Measurements from ENCODE around the gene MAP6D1.

Gene MAP6D1

GRCh38 chr3:183828538-183828870, 3.1 kb upstream of the MAP6D1 start:
- TF ChIP-seq ZNF70 (CRISPR knock-in tag; IDR thresholded peaks at IDR 0.05): no peak
- TF ChIP-seq PATZ1 (CRISPR knock-in tag; IDR thresholded peaks at IDR 0.05; ENCODE audit: borderline replicate concordance): no peak
- no peak for TF ChIP-seq ZNF565 (CRISPR knock-in tag; conservative IDR thresholded peaks at IDR 0.05; ENCODE audit: low read depth)
- no peak for TF ChIP-seq PPARA (CRISPR knock-in tag; IDR thresholded peaks at IDR 0.05; ENCODE audit: borderline replicate concordance)
- no peak for TF ChIP-seq ZFP30 (CRISPR knock-in tag; IDR thresholded peaks at IDR 0.05)
- TF ChIP-seq, protein P1, sequence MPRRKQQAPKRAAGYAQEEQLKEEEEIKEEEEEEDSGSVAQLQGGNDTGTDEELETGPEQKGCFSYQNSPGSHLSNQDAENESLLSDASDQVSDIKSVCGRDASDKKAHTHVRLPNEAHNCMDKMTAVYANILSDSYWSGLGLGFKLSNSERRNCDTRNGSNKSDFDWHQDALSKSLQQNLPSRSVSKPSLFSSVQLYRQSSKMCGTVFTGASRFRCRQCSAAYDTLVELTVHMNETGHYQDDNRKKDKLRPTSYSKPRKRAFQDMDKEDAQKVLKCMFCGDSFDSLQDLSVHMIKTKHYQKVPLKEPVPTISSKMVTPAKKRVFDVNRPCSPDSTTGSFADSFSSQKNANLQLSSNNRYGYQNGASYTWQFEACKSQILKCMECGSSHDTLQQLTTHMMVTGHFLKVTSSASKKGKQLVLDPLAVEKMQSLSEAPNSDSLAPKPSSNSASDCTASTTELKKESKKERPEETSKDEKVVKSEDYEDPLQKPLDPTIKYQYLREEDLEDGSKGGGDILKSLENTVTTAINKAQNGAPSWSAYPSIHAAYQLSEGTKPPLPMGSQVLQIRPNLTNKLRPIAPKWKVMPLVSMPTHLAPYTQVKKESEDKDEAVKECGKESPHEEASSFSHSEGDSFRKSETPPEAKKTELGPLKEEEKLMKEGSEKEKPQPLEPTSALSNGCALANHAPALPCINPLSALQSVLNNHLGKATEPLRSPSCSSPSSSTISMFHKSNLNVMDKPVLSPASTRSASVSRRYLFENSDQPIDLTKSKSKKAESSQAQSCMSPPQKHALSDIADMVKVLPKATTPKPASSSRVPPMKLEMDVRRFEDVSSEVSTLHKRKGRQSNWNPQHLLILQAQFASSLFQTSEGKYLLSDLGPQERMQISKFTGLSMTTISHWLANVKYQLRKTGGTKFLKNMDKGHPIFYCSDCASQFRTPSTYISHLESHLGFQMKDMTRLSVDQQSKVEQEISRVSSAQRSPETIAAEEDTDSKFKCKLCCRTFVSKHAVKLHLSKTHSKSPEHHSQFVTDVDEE (CRISPR knock-in tag; IDR thresholded peaks at IDR 0.05): no peak
- no peak for TF ChIP-seq TCF4 (CRISPR knock-in tag; IDR thresholded peaks at IDR 0.05; ENCODE audit: borderline replicate concordance)
- TF ChIP-seq RARB (CRISPR knock-in tag; IDR thresholded peaks at IDR 0.05): no peak
- TF ChIP-seq BACH2 (CRISPR knock-in tag; IDR thresholded peaks at IDR 0.05; ENCODE audit: borderline replicate concordance): no peak
- no peak for TF ChIP-seq ISL1 (CRISPR knock-in tag; IDR thresholded peaks at IDR 0.05)
- TF ChIP-seq ZFP3 (CRISPR knock-in tag; IDR thresholded peaks at IDR 0.05): no peak
- no peak for TF ChIP-seq SNAI2 (CRISPR knock-in tag; IDR thresholded peaks at IDR 0.05)
- no peak for TF ChIP-seq ARNTL (CRISPR knock-in tag; IDR thresholded peaks at IDR 0.05; ENCODE audit: borderline replicate concordance, low read depth)
- TF ChIP-seq, protein P2, sequence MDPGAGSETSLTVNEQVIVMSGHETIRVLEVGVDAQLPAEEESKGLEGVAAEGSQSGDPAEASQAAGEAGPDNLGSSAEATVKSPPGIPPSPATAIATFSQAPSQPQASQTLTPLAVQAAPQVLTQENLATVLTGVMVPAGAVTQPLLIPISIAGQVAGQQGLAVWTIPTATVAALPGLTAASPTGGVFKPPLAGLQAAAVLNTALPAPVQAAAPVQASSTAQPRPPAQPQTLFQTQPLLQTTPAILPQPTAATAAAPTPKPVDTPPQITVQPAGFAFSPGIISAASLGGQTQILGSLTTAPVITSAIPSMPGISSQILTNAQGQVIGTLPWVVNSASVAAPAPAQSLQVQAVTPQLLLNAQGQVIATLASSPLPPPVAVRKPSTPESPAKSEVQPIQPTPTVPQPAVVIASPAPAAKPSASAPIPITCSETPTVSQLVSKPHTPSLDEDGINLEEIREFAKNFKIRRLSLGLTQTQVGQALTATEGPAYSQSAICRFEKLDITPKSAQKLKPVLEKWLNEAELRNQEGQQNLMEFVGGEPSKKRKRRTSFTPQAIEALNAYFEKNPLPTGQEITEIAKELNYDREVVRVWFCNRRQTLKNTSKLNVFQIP (CRISPR knock-in tag; IDR thresholded peaks at IDR 0.05; ENCODE audit: borderline replicate concordance, low read depth): no peak
- TF ChIP-seq GLIS3 (CRISPR knock-in tag; IDR thresholded peaks at IDR 0.05): no peak
- no peak for TF ChIP-seq CSDC2 (CRISPR knock-in tag; IDR thresholded peaks at IDR 0.05)
- TF ChIP-seq TOX (CRISPR knock-in tag; IDR thresholded peaks at IDR 0.05; ENCODE audit: borderline replicate concordance): no peak
- no peak for TF ChIP-seq ESRRG (CRISPR knock-in tag; IDR thresholded peaks at IDR 0.05)
- TF ChIP-seq ZNF8 (CRISPR knock-in tag; IDR thresholded peaks at IDR 0.05): no peak
- TF ChIP-seq CSRNP3 (CRISPR knock-in tag; IDR thresholded peaks at IDR 0.05): no peak
- ATAC-seq: no peak

GRCh38 chr3:183827809-183828537, 2.6 kb upstream of the MAP6D1 start:
- TF ChIP-seq GLIS3 (CRISPR knock-in tag; IDR thresholded peaks at IDR 0.05) (no peak), ZNF70 (CRISPR knock-in tag; IDR thresholded peaks at IDR 0.05) (no peak), SNAI2 (CRISPR knock-in tag; IDR thresholded peaks at IDR 0.05) (no peak), ZFP3 (CRISPR knock-in tag; IDR thresholded peaks at IDR 0.05) (no peak), ARNTL (CRISPR knock-in tag; IDR thresholded peaks at IDR 0.05; ENCODE audit: borderline replicate concordance, low read depth) (no peak), ESRRG (CRISPR knock-in tag; IDR thresholded peaks at IDR 0.05) (no peak), ISL1 (CRISPR knock-in tag; IDR thresholded peaks at IDR 0.05) (no peak), OSR1 (CRISPR knock-in tag; IDR thresholded peaks at IDR 0.05) (no peak), ZNF565 (CRISPR knock-in tag; conservative IDR thresholded peaks at IDR 0.05; ENCODE audit: low read depth) (no peak), RARB (CRISPR knock-in tag; IDR thresholded peaks at IDR 0.05) (no peak), ZC3H10 (CRISPR knock-in tag; IDR thresholded peaks at IDR 0.05) (no peak)
- TF ChIP-seq, protein P2 (CRISPR knock-in tag; IDR thresholded peaks at IDR 0.05; ENCODE audit: borderline replicate concordance, low read depth): no peak
- ATAC-seq: no peak
